ENCODE data around the gene OR5K1. TPM values are rescaled to one million over a fixed set of nuclear protein-coding genes. Genes with fewer than 3 reads are reported as not detected.
A peak's percentile ranks its signal among the peaks of the same experiment; 100 is the strongest.

The OR5K1 gene
- total and polyA plus RNA-seq, 8 donors, result 0.12 TPM; not detected in 7

DNA sequence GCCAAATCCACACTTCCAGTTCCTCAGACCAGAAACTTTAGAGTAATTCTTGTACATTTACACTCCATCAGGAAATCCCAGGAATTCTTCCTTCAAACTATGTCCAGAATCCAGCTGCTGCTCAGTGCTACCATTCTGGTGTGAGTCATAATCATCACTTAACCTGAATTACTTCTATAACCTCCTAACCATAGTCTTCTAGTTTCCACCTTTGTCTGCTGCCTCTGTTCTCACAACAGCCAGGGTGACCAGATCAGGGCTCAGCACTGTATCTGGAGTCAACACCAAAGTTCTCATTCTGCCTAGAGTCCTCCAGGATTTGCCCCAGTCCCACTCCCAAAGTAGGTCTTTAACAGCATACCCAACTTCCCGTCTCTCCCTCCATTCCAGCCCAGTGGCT lies 56.4 kb downstream of the OR5K1 start:
- H3K4me1 ChIP-seq, result peaks cover 6 to 27% of the 10 kb centered on the region in 2 donors
- TF ChIP-seq, protein P1, sequence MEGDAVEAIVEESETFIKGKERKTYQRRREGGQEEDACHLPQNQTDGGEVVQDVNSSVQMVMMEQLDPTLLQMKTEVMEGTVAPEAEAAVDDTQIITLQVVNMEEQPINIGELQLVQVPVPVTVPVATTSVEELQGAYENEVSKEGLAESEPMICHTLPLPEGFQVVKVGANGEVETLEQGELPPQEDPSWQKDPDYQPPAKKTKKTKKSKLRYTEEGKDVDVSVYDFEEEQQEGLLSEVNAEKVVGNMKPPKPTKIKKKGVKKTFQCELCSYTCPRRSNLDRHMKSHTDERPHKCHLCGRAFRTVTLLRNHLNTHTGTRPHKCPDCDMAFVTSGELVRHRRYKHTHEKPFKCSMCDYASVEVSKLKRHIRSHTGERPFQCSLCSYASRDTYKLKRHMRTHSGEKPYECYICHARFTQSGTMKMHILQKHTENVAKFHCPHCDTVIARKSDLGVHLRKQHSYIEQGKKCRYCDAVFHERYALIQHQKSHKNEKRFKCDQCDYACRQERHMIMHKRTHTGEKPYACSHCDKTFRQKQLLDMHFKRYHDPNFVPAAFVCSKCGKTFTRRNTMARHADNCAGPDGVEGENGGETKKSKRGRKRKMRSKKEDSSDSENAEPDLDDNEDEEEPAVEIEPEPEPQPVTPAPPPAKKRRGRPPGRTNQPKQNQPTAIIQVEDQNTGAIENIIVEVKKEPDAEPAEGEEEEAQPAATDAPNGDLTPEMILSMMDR (IDR thresholded peaks at IDR 0.05), result no peak
- no peak overlapping the region for H3K4me3 ChIP-seq
- DNase-seq (no peak), ATAC-seq (no peak)
- intact Hi-C loops (cut with DNase I), result no loop called here
- no peaks in the 10 kb centered on the region for H3K9me3 ChIP-seq
- H3K27me3 ChIP-seq, result no peaks in the 10 kb centered on the region
- no peak overlapping the region for H3K27ac ChIP-seq
- H3K36me3 ChIP-seq, result peaks cover 0 to 63% of the 10 kb centered on the region in 2 donors

DNA sequence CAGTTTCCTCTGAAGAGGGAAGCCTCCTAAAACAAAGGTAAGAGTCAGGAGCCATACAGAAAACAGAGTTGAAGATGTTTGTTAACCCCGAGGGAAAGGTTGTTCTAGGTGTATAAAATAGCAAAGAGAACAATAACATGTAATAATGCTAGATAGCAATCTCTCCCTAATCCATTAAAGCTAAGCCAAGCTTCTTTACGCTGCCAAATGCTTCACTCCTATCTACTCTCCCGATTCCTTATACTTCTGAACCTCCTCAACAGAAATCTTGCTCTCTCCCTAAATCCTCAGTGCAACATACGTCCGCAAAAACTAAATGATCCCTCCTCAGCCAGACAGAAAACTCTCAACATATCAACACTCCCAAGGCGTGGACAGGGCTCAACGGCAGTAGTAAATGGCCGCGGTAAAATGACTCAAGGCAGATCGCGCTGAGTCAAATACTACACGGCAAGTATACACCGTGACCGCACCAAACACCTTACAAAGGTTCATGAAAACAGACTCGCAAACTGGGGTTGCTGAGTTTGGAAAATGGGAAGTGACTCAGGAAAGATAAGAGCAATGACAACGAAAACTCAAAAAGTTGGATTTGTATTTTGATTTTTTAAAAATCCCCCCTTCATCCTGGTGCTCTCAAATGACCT lies 59.0 kb downstream of the OR5K1 start:
- Histone ChIP-seq H3K4me3 (peak overlapping the region; percentile 69 to 91), H3K4me1 (peaks cover 6 to 27% of the 10 kb centered on the region in 2 donors), H3K27me3 (no peaks in the 10 kb centered on the region), H3K27ac (peak overlapping the region; percentile 94), H3K9me3 (no peaks in the 10 kb centered on the region), H3K36me3 (peaks cover 0 to 37% of the 10 kb centered on the region in 2 donors)
- intact Hi-C loops (cut with DNase I), result no loop called here
- ATAC-seq (peak; percentile 68), DNase-seq (peak in 3 of 4 donors; percentile 42 to 54 (median 53))
- TF ChIP-seq, protein P1 (IDR thresholded peaks at IDR 0.05), result no peak

Other genes starting within 250 kb of the OR5K1 start
- not detected for gene OR5H6, start 199.0 kb upstream of the OR5K1 start, total RNA-seq
- gene OR5H6, start 199.0 kb upstream of the OR5K1 start, polyA plus RNA-seq (ENCODE audit: insufficient read length in 6 of 6), result not detected
- not detected for gene OR5H2, start 180.7 kb upstream of the OR5K1 start, total RNA-seq
- gene OR5H2, start 180.7 kb upstream of the OR5K1 start, polyA plus RNA-seq (ENCODE audit: insufficient read length in 6 of 6), result not detected
- gene OR5K4, start 109.3 kb upstream of the OR5K1 start, total RNA-seq, result not detected
- gene OR5K4, start 109.3 kb upstream of the OR5K1 start, polyA plus RNA-seq (ENCODE audit: insufficient read length in 6 of 6), result not detected
- not detected for gene OR5K3, start 72.5 kb upstream of the OR5K1 start, total RNA-seq
- gene OR5K3, start 72.5 kb upstream of the OR5K1 start, polyA plus RNA-seq (ENCODE audit: insufficient read length in 6 of 6), result not detected
- not detected for gene OR5K2, start 34.5 kb downstream of the OR5K1 start, total RNA-seq
- under 1 TPM; 0.17 to 0.97 (median 0.46) TPM for gene OR5K2, start 34.5 kb downstream of the OR5K1 start, polyA plus RNA-seq (ENCODE audit: insufficient read length in 6 of 6)
- gene CLDND1, start 59.7 kb downstream of the OR5K1 start, total RNA-seq, result 10 to 100 TPM; 74.8 to 83.7 TPM
- gene CLDND1, start 59.7 kb downstream of the OR5K1 start, polyA plus RNA-seq (ENCODE audit: insufficient read length in 6 of 6), result 100 to 1,000 TPM; 124 to 187 (median 139) TPM
- gene GPR15, start 68.8 kb downstream of the OR5K1 start, total RNA-seq, result under 1 TPM in 1 of 2 donors, not detected in 1; 0.58 TPM
- gene GPR15, start 68.8 kb downstream of the OR5K1 start, polyA plus RNA-seq (ENCODE audit: insufficient read length in 6 of 6), result not detected
- gene CPOX, start 130.4 kb downstream of the OR5K1 start, total RNA-seq, result 10 to 100 TPM; 15.0 to 21.3 TPM
- gene CPOX, start 130.4 kb downstream of the OR5K1 start, polyA plus RNA-seq (ENCODE audit: insufficient read length in 6 of 6), result 10 to 100 TPM; 24.3 to 33.6 (median 29.9) TPM

Data from left lung (tissue), 10 donors.